Thoracic aorta (tissue), 2 donors: ENCODE data around the gene PRKCZ. TPM values are rescaled to one million over a fixed set of nuclear protein-coding genes. Genes with fewer than 3 reads are reported as not detected.

Experiments
- ATAC-seq: fragments of 150-250 bp; one replicate; pipeline ENCODE4 v1.8.0; 2017; ENCODE audit warnings: low read depth; ENCODE audit not compliant: insufficient number of reproducible peaks, low FRiP score
- DNase-seq: peaks from one replicate; pipeline ENCODE4 v3.0.0-alpha.2; 2020; ENCODE audit warnings: low spot score
- H3K27ac ChIP-seq, 2 donors: fragments of 200-600 bp; sonication (generic); 1 replicate in 1 of 2; 2 replicates in 1 of 2; pipeline ENCODE4 v1.5.1; 2016; ENCODE audit warnings: mild to moderate bottlenecking in 2 of 2, moderate library complexity in 2 of 2
- H3K27me3 ChIP-seq: fragments of 200-600 bp; sonication (generic); replicated peaks from 2 replicates; pipeline ENCODE4 v1.6.0; 2016; ENCODE audit warnings: mild to moderate bottlenecking; ENCODE audit not compliant: insufficient read depth
- H3K36me3 ChIP-seq: fragments of 200-600 bp; sonication (generic); one replicate; pipeline ENCODE4 v1.5.1; 2016
- H3K4me1 ChIP-seq, 2 donors: fragments of 200-600 bp; sonication (generic); 1 replicate in 1 of 2; 2 replicates in 1 of 2; pipeline versions ENCODE4 v1.5.1 to v1.6.0; 2016; ENCODE audit warnings: low read depth in 2 of 2, mild to moderate bottlenecking in 1 of 2; ENCODE audit not compliant: control insufficient read depth in 1 of 2
- H3K4me3 ChIP-seq: fragments of 200-600 bp; sonication (generic); 2 replicates; pipeline ENCODE4 v1.5.1; 2016; ENCODE audit warnings: mild to moderate bottlenecking
- H3K9me3 ChIP-seq: fragments of 200-600 bp; sonication (generic); 2 replicates; pipeline ENCODE4 v1.5.1; 2016
- CTCF ChIP-seq: fragments of 200-600 bp; sonication (generic); IDR thresholded peaks from one replicate; pipeline ENCODE4 v1.5.1; 2019; ENCODE audit warnings: antibody characterized with exemption
- total RNA-seq, 2 donors: library from RNA; depleted of rRNA; stranded (reverse); fragments of >200 nt; gene quantifications; one replicate each; pipeline versions ENCODE4 v1.1.0 to v1.2.3, GENCODE V29; 2016

PRKCZ gene
- total RNA-seq, 2 donors from 2014 or later, result 0.68 TPM; not detected in 1

- Histone ChIP-seq H3K9me3 (no peaks in the 10 kb centered on the region), H3K4me3 (no peak overlapping the region), H3K27me3 (no peaks in the 10 kb centered on the region), H3K36me3 (no peaks in the 10 kb centered on the region), H3K27ac (no peak overlapping the region), H3K4me1 (no peaks in the 10 kb centered on the region)
- DNase-seq, result no peak
- TF ChIP-seq CTCF, result no peak
- ATAC-seq, result no peak
Measured at GRCh38 chr1:2098839-2099785, 48.9 kb downstream of the PRKCZ start.

- H3K27ac ChIP-seq, result no peak overlapping the region
- no peaks in the 10 kb centered on the region for H3K36me3 ChIP-seq
- ATAC-seq, result no peak
- DNase-seq, result no peak
- TF ChIP-seq CTCF, result no peak
- H3K27me3 ChIP-seq, result no peaks in the 10 kb centered on the region
- no peaks in the 10 kb centered on the region for H3K4me1 ChIP-seq
- H3K9me3 ChIP-seq, result no peaks in the 10 kb centered on the region
- no peak overlapping the region for H3K4me3 ChIP-seq
Measured at GRCh38 chr1:2099886-2100779, 49.9 kb downstream of the PRKCZ start.

- no peaks in the 10 kb centered on the region for H3K9me3 ChIP-seq
- no peak for DNase-seq
- H3K4me3 ChIP-seq, result no peak overlapping the region
- TF ChIP-seq CTCF, result no peak
- H3K36me3 ChIP-seq, result no peaks in the 10 kb centered on the region
- no peak overlapping the region for H3K27ac ChIP-seq
- ATAC-seq, result no peak
- no peaks in the 10 kb centered on the region for H3K27me3 ChIP-seq
- no peaks in the 10 kb centered on the region for H3K4me1 ChIP-seq
Measured at GRCh38 chr1:2100780-2101108, 50.5 kb downstream of the PRKCZ start.

- no peak for DNase-seq
- Histone ChIP-seq H3K27ac (no peak overlapping the region), H3K27me3 (no peaks in the 10 kb centered on the region), H3K4me3 (no peak overlapping the region), H3K4me1 (no peaks in the 10 kb centered on the region), H3K36me3 (no peaks in the 10 kb centered on the region), H3K9me3 (no peaks in the 10 kb centered on the region)
- no peak for ATAC-seq
- no peak for TF ChIP-seq CTCF
Measured at GRCh38 chr1:2101531-2101930, 51.3 kb downstream of the PRKCZ start.

- DNase-seq (no peak), ATAC-seq (no peak)
- Histone ChIP-seq H3K27ac (no peak overlapping the region), H3K9me3 (no peaks in the 10 kb centered on the region), H3K4me1 (no peaks in the 10 kb centered on the region), H3K36me3 (no peaks in the 10 kb centered on the region), H3K27me3 (no peaks in the 10 kb centered on the region), H3K4me3 (no peak overlapping the region)
- TF ChIP-seq CTCF, result no peak
Measured at GRCh38 chr1:2101946-2102345, 51.7 kb downstream of the PRKCZ start.
